ENCODE measurements around the gene RBP3. TPM values are rescaled to one million over a fixed set of nuclear protein-coding genes. Genes with fewer than 3 reads are reported as not detected.

Gene RBP3
- total and polyA plus RNA-seq, 2 donors from 2014 or later: not detected

GRCh38 chr10:47308775-47309174 is 39.4 kb upstream of the RBP3 start:
- no peak for TF ChIP-seq CTCF (IDR thresholded peaks at IDR 0.05; ENCODE audit: borderline replicate concordance, extremely low read depth, insufficient read depth)
- Histone ChIP-seq H3K4me3 (ENCODE audit: low read length in 3 of 3) (no peak overlapping the region), H3K36me3 (ENCODE audit: control insufficient read depth in 2 of 3, insufficient read depth in 3 of 3, low read length in 3 of 3) (no peaks in the 10 kb centered on the region), H3K9ac (ENCODE audit: low read length in 3 of 3) (no peak overlapping the region), H3K27me3 (ENCODE audit: control insufficient read depth, insufficient read depth, low read length) (no peaks in the 10 kb centered on the region), H3K4me1 (ENCODE audit: control insufficient read depth in 2 of 3, insufficient read depth in 2 of 3, low read depth in 1 of 3, low read length in 3 of 3) (no peaks in the 10 kb centered on the region), H3K9me3 (ENCODE audit: control insufficient read depth in 2 of 3, insufficient read depth in 1 of 3, low read length in 3 of 3) (no peaks in the 10 kb centered on the region), H3K27ac (ENCODE audit: low read depth in 2 of 2, low read length in 2 of 2) (no peak overlapping the region)
- FAIRE-seq (no peak), DNase-seq (no peak)
- intact Hi-C loops (cut with DNase I): no loop called here

GRCh38 chr10:47309408-47310089 is 38.6 kb upstream of the RBP3 start:
- Histone ChIP-seq H3K4me1 (ENCODE audit: control insufficient read depth in 2 of 3, insufficient read depth in 2 of 3, low read depth in 1 of 3, low read length in 3 of 3) (no peaks in the 10 kb centered on the region), H3K4me3 (ENCODE audit: low read length in 3 of 3) (no peak overlapping the region), H3K27ac (ENCODE audit: low read depth in 2 of 2, low read length in 2 of 2) (no peak overlapping the region), H3K36me3 (ENCODE audit: control insufficient read depth in 2 of 3, insufficient read depth in 3 of 3, low read length in 3 of 3) (no peaks in the 10 kb centered on the region), H3K9me3 (ENCODE audit: control insufficient read depth in 2 of 3, insufficient read depth in 1 of 3, low read length in 3 of 3) (no peaks in the 10 kb centered on the region), H3K9ac (ENCODE audit: low read length in 3 of 3) (no peak overlapping the region), H3K27me3 (ENCODE audit: control insufficient read depth, insufficient read depth, low read length) (no peaks in the 10 kb centered on the region)
- FAIRE-seq (no peak), DNase-seq (no peak)
- intact Hi-C loops (cut with DNase I): loop anchor here (10.0 kb wide), 1 partner anchor 285 kb away; no protein-coding TSS in a partner anchor
- TF ChIP-seq CTCF (IDR thresholded peaks at IDR 0.05; ENCODE audit: borderline replicate concordance, extremely low read depth, insufficient read depth): peak; percentile 4

GRCh38 chr10:47310090-47310505 is 38.1 kb upstream of the RBP3 start:
- DNase-seq (no peak), FAIRE-seq (no peak)
- Histone ChIP-seq H3K36me3 (ENCODE audit: control insufficient read depth in 2 of 3, insufficient read depth in 3 of 3, low read length in 3 of 3) (no peaks in the 10 kb centered on the region), H3K4me1 (ENCODE audit: control insufficient read depth in 2 of 3, insufficient read depth in 2 of 3, low read depth in 1 of 3, low read length in 3 of 3) (no peaks in the 10 kb centered on the region), H3K4me3 (ENCODE audit: low read length in 3 of 3) (no peak overlapping the region), H3K9ac (ENCODE audit: low read length in 3 of 3) (no peak overlapping the region), H3K9me3 (ENCODE audit: control insufficient read depth in 2 of 3, insufficient read depth in 1 of 3, low read length in 3 of 3) (no peaks in the 10 kb centered on the region), H3K27me3 (ENCODE audit: control insufficient read depth, insufficient read depth, low read length) (no peaks in the 10 kb centered on the region), H3K27ac (ENCODE audit: low read depth in 2 of 2, low read length in 2 of 2) (no peak overlapping the region)
- intact Hi-C loops (cut with DNase I): loop anchor here (10.0 kb wide), 1 partner anchor 285 kb away; no protein-coding TSS in a partner anchor
- TF ChIP-seq CTCF (IDR thresholded peaks at IDR 0.05; ENCODE audit: borderline replicate concordance, extremely low read depth, insufficient read depth): no peak

All from kidney (tissue), 14 donors.